HepG2 (cell line): Measurements from ENCODE around the gene RHOC. TPM values are rescaled to one million over a fixed set of nuclear protein-coding genes. Genes with fewer than 3 reads are reported as not detected.

Source experiments
- ATAC-seq: fragments of 200-7000 bp; cut with Tn5 transposase; 3 replicates; pipeline ENCODE4 v1.9.1; 2020; ENCODE audit warnings: mild to moderate bottlenecking, moderate library complexity
- BruUV-seq: library from RNA; stranded (reverse); fragments of 400-500 nt; replicated peaks from 2 replicates; lab custom pipeline; 2021; lab: Mats Ljungman, UMichigan
- CTCF ChIA-PET: fragments of 300-600 bp; formaldehyde crosslinking; extraction: SDS; loops from one replicate; lab custom pipeline; 2021; ENCODE audit warnings: low total read pairs, inconsistent platforms, low intra/inter-chr PET ratio; lab: Yijun Ruan, JAX
- POLR2A ChIA-PET: fragments of 350-600 bp; sonication (Branson Sonifier 250); formaldehyde crosslinking; loops from one replicate; lab custom pipeline; 2020; ENCODE audit warnings: antibody characterized with exemption, inconsistent platforms; lab: Yijun Ruan, JAX
- DNase-seq: peaks from one replicate; pipeline ENCODE4 v3.0.0-alpha.2; 2015; ENCODE audit warnings: low spot score
- FAIRE-seq: peaks from 3 replicates; lab custom pipeline; 2011; peaks lifted over from hg19 to GRCh38; lab: Jason Lieb, UNC
- H2AFZ ChIP-seq: one replicate; pipeline ENCODE4 v1.6.1; 2011; ENCODE audit warnings: low read length, inconsistent platforms
- H3K27ac ChIP-seq: fragments of 300-600 bp; 3 replicates; pipeline ENCODE4 v1.8.0; 2011; ENCODE audit warnings: mixed run types, mild to moderate bottlenecking, mixed read lengths, low read length, inconsistent platforms; ENCODE audit not compliant: insufficient read depth; ENCODE audit errors: extremely low read length
- H3K27me3 ChIP-seq, 2 experiments: fragments of 200-600 bp in 1 of 2; 2 replicates in 1 of 2; 3 replicates in 1 of 2; pipeline versions ENCODE4 v1.6.0 to v1.8.0; 2011; ENCODE audit warnings: low read length in 2 of 2, mild to moderate bottlenecking in 2 of 2, moderate library complexity in 2 of 2, inconsistent platforms in 1 of 2; ENCODE audit not compliant: insufficient read depth in 2 of 2, control insufficient read depth in 1 of 2
- H3K36me3 ChIP-seq, 2 experiments: fragments of 200-600 bp in 1 of 2; replicated peaks in 1 of 2; 2 replicates in 1 of 2; 3 replicates in 1 of 2; pipeline versions ENCODE4 v1.5.1 to v1.8.0; 2011; ENCODE audit warnings: low read length in 2 of 2, inconsistent platforms in 1 of 2; ENCODE audit not compliant: insufficient read depth in 2 of 2, control insufficient read depth in 1 of 2
- H3K4me1 ChIP-seq: 2 replicates; pipeline ENCODE4 v1.5.1; 2012; ENCODE audit warnings: low read length, inconsistent platforms; ENCODE audit not compliant: insufficient read depth
- H3K4me2 ChIP-seq: 2 replicates; pipeline ENCODE4 v1.6.0; 2011; ENCODE audit warnings: low read depth, low read length, inconsistent platforms
- H3K4me3 ChIP-seq, 3 experiments: fragments of 200-600 bp in 1 of 3; sonication (generic), shearing (Covaris generic) in 1 of 3; replicated peaks in 1 of 3; 2 replicates each; pipeline ENCODE4 v1.5.1; 2011 to 2016; ENCODE audit warnings: low read length in 3 of 3, inconsistent platforms in 2 of 3, low read depth in 2 of 3, mild to moderate bottlenecking in 2 of 3, control low read depth in 1 of 3, mixed read lengths in 1 of 3; ENCODE audit not compliant: insufficient read depth in 1 of 3
- H3K79me2 ChIP-seq: one replicate; pipeline ENCODE4 v1.6.1; 2011; ENCODE audit warnings: low read length, inconsistent platforms; ENCODE audit not compliant: insufficient read depth
- H3K9ac ChIP-seq: 2 replicates; pipeline ENCODE4 v1.6.0; 2011; ENCODE audit warnings: mild to moderate bottlenecking, low read depth, low read length, inconsistent platforms; ENCODE audit not compliant: insufficient read depth
- H3K9me3 ChIP-seq: 2 replicates; pipeline ENCODE4 v1.5.1; 2012; ENCODE audit warnings: mild to moderate bottlenecking, low read length
- H4K20me1 ChIP-seq: 2 replicates; pipeline ENCODE4 v1.6.0; 2011; ENCODE audit warnings: inconsistent platforms, mild to moderate bottlenecking, low read length, moderate library complexity; ENCODE audit not compliant: insufficient read depth
- ATF1 ChIP-seq: IDR thresholded peaks from 2 replicates; pipeline ENCODE4 v1.6.1; 2016; ENCODE audit warnings: mild to moderate bottlenecking, control low read depth
- CHD2 ChIP-seq: IDR thresholded peaks from 2 replicates; pipeline ENCODE4 v1.6.1; 2011; ENCODE audit warnings: low read depth, low read length, improper control_type of control experiment
- ERF ChIP-seq: IDR thresholded peaks from 2 replicates; pipeline ENCODE4 v1.6.1; 2018; ENCODE audit warnings: missing biosample characterization, missing genetic modification reagents
- FIP1L1 ChIP-seq: fragments of 200-400 bp; formaldehyde crosslinking; IDR thresholded peaks from 2 replicates; pipeline ENCODE4 v1.6.1; 2018; ENCODE audit warnings: low read depth, mild to moderate bottlenecking, low read length, moderate library complexity, borderline replicate concordance; ENCODE audit not compliant: insufficient read depth
- GLMP ChIP-seq: sonication (generic); formaldehyde crosslinking; IDR thresholded peaks from 2 replicates; pipeline ENCODE4 v1.9.0; 2021; ENCODE audit warnings: missing genetic modification reagents, mild to moderate bottlenecking, borderline replicate concordance
- PATZ1 ChIP-seq: sonication (generic); formaldehyde crosslinking; IDR thresholded peaks from 2 replicates; pipeline ENCODE4 v1.4.0; 2020; ENCODE audit warnings: missing genetic modification reagents
- PAX8 ChIP-seq: sonication (generic); formaldehyde crosslinking; IDR thresholded peaks from 2 replicates; pipeline ENCODE4 v1.8.0; 2022; ENCODE audit warnings: mild to moderate bottlenecking, missing genetic modification reagents, borderline replicate concordance
- PRPF4 ChIP-seq: fragments of 200-400 bp; formaldehyde crosslinking; IDR thresholded peaks from 2 replicates; pipeline ENCODE4 v1.6.1; 2016; ENCODE audit warnings: low read length, low read depth; ENCODE audit not compliant: poor library complexity, severe bottlenecking
- SCMH1 ChIP-seq: sonication (generic); formaldehyde crosslinking; IDR thresholded peaks from 2 replicates; pipeline ENCODE4 v1.9.0; 2021; ENCODE audit warnings: missing genetic modification reagents, mild to moderate bottlenecking, borderline replicate concordance
- ZMAT3 ChIP-seq: sonication (generic); formaldehyde crosslinking; conservative IDR thresholded peaks from 2 replicates; pipeline ENCODE4 v1.7.0; 2021; ENCODE audit warnings: missing genetic modification reagents
- ZNF10 ChIP-seq: sonication (generic); formaldehyde crosslinking; IDR thresholded peaks from 2 replicates; pipeline ENCODE4 v1.4.0; 2020; ENCODE audit warnings: mild to moderate bottlenecking, low read depth, missing genetic modification reagents, borderline replicate concordance
- ZNF3 ChIP-seq: IDR thresholded peaks from 2 replicates; pipeline ENCODE4 v1.7.0; 2017; ENCODE audit warnings: inconsistent platforms
- ZNF501 ChIP-seq: sonication (generic); formaldehyde crosslinking; IDR thresholded peaks from 2 replicates; pipeline ENCODE4 v1.5.1; 2020; ENCODE audit warnings: mild to moderate bottlenecking, moderate library complexity, missing genetic modification reagents
- ZNF614 ChIP-seq: IDR thresholded peaks from 2 replicates; pipeline ENCODE4 v1.6.1; 2018; ENCODE audit warnings: missing biosample characterization, missing genetic modification reagents, inconsistent platforms, borderline replicate concordance
- ZSCAN29 ChIP-seq: sonication (generic); formaldehyde crosslinking; conservative IDR thresholded peaks from 2 replicates; pipeline ENCODE4 v1.4.0; 2020; ENCODE audit warnings: mild to moderate bottlenecking, missing genetic modification reagents
- whole genome bisulfite sequencing: methylation state at CpG from one replicate; pipeline ENCODE4 v1.1.6; 2017; ENCODE audit warnings: low lambda C conversion rate; 5-methylcytosine and 5-hydroxymethylcytosine counted together
- in situ Hi-C: cut with HindIII; loops from 2 replicates; pipeline ENCODE4 v1.10.0; 2017; ENCODE audit warnings: low pct_unique_long_range_greater_than_20kb; ENCODE audit not compliant: extremely low pct_ligation_motif_present
- intact Hi-C: fragments of 100-400 bp; cut with micrococcal nuclease; formaldehyde crosslinking; loops from one replicate; pipeline ENCODE4 v1.10.0; 2022; ENCODE audit not compliant: unreplicated experiment
- polyA plus RNA-seq, 8 experiments: library from polyadenylated mRNA; depleted of rRNA in 3 of 8; stranded (reverse) in 7 of 8; unstranded in 1 of 8; fragments of >200 nt; fragmentation: Illumina TruSeq in 4 of 8; extraction: Trizol in 4 of 8; gene quantifications; 2 replicates each; pipeline versions ENCODE4 v1.2.1 to v1.2.3, GENCODE V29; 2011 to 2016; ENCODE audit warnings: low read depth in 4 of 8, missing spikeins in 1 of 8, mixed read lengths in 1 of 8; ENCODE audit not compliant: insufficient read depth in 1 of 8
- total RNA-seq, 5 experiments: library from RNA; depleted of rRNA; stranded (reverse); fragments of >200 nt; fragmentation: Illumina TruSeq; extraction: Trizol; gene quantifications; 2 replicates each; pipeline ENCODE4 v1.2.3, GENCODE V29; 2016; ENCODE audit warnings: low read depth in 1 of 5
- TF ChIP-seq, protein P1 (sequence below): IDR thresholded peaks from 2 replicates; pipeline ENCODE4 v1.6.1; 2016; ENCODE audit warnings: low read depth, borderline replicate concordance

RHOC gene
- total and polyA plus RNA-seq, 2 of the 13 experiments (the other 11 are each of a cell fraction or from before 2014, with no cell fraction given) = 64.3 to 182 TPM

DNA sequence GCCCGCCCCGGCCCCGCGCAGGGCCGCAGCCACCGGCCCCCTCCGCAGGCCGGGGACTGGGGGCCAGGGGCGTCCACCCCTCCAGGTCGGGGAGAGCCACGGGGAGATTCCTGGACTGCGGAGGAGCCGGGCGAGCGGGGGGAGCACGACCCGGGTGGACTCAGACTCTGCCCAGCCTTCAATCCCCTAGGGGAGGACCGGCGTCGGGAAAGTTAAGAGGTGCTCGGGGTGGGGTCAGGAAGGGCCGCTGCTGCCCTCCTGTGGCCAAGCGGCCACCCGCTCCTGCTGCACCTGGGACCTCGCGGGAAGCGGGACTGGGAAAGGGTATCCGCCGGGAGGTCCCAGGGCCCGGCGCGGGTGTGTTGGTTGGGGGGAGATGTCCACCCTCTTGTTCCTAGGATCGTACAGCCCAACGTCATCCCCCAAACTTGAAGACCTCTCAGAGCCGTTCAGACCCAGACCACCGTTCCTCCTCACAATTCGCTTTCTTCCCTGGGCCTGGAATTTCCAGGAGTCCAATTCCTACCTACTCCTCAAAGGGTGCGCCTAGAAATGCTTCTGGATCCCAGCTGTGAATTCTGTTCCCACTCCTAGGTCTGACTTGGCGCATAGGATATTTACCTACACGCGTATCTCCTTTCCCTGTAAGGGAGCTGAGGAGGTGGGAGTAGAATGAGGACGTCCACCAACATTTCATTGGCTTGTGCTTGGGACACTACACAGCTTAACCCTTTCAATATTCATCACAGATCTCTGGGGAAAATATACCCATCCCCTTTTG is 484 bp upstream of the RHOC start:
- Histone ChIP-seq H3K27ac (no peak overlapping the region), H3K36me3 (peaks cover 0 to 11% of the 10 kb centered on the region in 2 experiments; a peak in 4 of 5 replicates), H3K27me3 (peaks cover 4 to 46% of the 10 kb centered on the region in 2 experiments; a peak in 4 of 5 replicates), H2AFZ (peak overlapping the region; percentile 66), H3K79me2 (peaks cover 22% of the 10 kb centered on the region), H4K20me1 (no peaks in the 10 kb centered on the region), H3K9ac (peak overlapping the region; percentile 59), H3K4me1 (peaks cover 38% of the 10 kb centered on the region), H3K4me3 (peak overlapping the region; percentile 96 to 99 (median 98)), H3K4me2 (peak overlapping the region; percentile 99), H3K9me3 (no peaks in the 10 kb centered on the region)
- DNase-seq (peak; percentile 83), ATAC-seq (peak; percentile 66), FAIRE-seq (no peak)
- 5% methylated on average over 17 of the region's 42 CpGs for WGBS
- ChIA-PET CTCF (interaction anchor here (1.7 to 2.6 kb wide), 2 partner anchors 33 to 317 kb away, joined by 6 to 17 read pairs; partner anchors contain the start of gene MOV10), POLR2A (interaction anchor here (0.7 to 3.0 kb wide), 6 partner anchors 10 to 206 kb away, joined by 3 to 40 read pairs (median 4); partner anchors contain the start of gene MOV10)
- intact Hi-C loops = loop anchor here (1.0 to 2.0 kb wide), 2 partner anchors 88 to 313 kb away; partner anchors contain the start of genes CAPZA1 and ST7L
- in situ Hi-C loops = loop anchor here (5.0 to 25.0 kb wide), 5 partner anchors 35 to 330 kb away; partner anchors contain the start of genes CAPZA1, MOV10, ST7L and WNT2B
- BruUV-seq = no TSS peak
- TF ChIP-seq ZNF10 (CRISPR knock-in tag) (no peak), CHD2 (peak; percentile 93), PATZ1 (CRISPR knock-in tag) (peak; percentile 86), ZNF614 (CRISPR knock-in tag) (no peak), PAX8 (CRISPR knock-in tag) (no peak), ERF (CRISPR knock-in tag) (peak; percentile 32; the same call in 1 of the 2 replicates), PRPF4 (no peak), ZNF501 (CRISPR knock-in tag) (no peak), GLMP (CRISPR knock-in tag) (no peak), ZSCAN29 (CRISPR knock-in tag) (no peak), FIP1L1 (no peak), ZMAT3 (no peak), ZNF3 (CRISPR knock-in tag) (no peak), ATF1 (no peak), SCMH1 (no peak)
- TF ChIP-seq, protein P1, sequence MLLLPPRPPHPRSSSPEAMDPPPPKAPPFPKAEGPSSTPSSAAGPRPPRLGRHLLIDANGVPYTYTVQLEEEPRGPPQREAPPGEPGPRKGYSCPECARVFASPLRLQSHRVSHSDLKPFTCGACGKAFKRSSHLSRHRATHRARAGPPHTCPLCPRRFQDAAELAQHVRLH (CRISPR knock-in tag) = peak; percentile 72; the same call in 1 of the 2 replicates
